GM21737 (cell line): Measurements from ENCODE around the gene PFDN6.
"Not testable (repeated sequence)": the region's sequence is repeated elsewhere in the genome, so short reads cannot be mapped to it uniquely, and the experiment has no call there.

Experiments
- ATAC-seq: cut with Tn5 transposase; IDR thresholded peaks from one replicate; pipeline ENCODE4 v1.9.1; 2021; ENCODE audit warnings: mild to moderate bottlenecking, moderate library complexity; ENCODE audit not compliant: unreplicated experiment

Gene PFDN6

GRCh38 chr6:33288921-33289783, at the start of gene PFDN6, which contains the start of gene WDR46:
PFDN6 (plus strand) TSS chr6:33289601; CDS start chr6:33289857, 256 bp downstream.
WDR46 (minus strand) TSS chr6:33289239; CDS start chr6:33289170, 69 bp downstream.
- ATAC-seq = peak; percentile 63

- no peak for ATAC-seq
These were observed 47.4 kb upstream of the PFDN6 start for GRCh38 chr6:33241968-33242367.

- no peak for ATAC-seq
These were observed 45.9 kb upstream of the PFDN6 start for GRCh38 chr6:33243476-33243875.

- ATAC-seq = peak; percentile 39
These were observed 41.3 kb upstream of the PFDN6 start for GRCh38 chr6:33247977-33248642.

- ATAC-seq = peak; percentile 2
These were observed 40.8 kb upstream of the PFDN6 start for GRCh38 chr6:33248643-33248931.

- ATAC-seq = peak; percentile 91
These were observed 40.3 kb upstream of the PFDN6 start for GRCh38 chr6:33248932-33249731.

GRCh38 chr6:33249732-33250630, 39.4 kb upstream of the PFDN6 start:
- no peak for ATAC-seq

- no peak for ATAC-seq
These were observed 38.7 kb upstream of the PFDN6 start for GRCh38 chr6:33250731-33251130.

GRCh38 chr6:33251395-33252012, 37.9 kb upstream of the PFDN6 start:
- ATAC-seq = no peak

- no peak for ATAC-seq
These were observed 36.6 kb upstream of the PFDN6 start for GRCh38 chr6:33252759-33253158.

- no peak for ATAC-seq
These were observed 34.8 kb upstream of the PFDN6 start for GRCh38 chr6:33254591-33254990.

- ATAC-seq = no peak
These were observed 30.4 kb upstream of the PFDN6 start for GRCh38 chr6:33259032-33259431.

- not testable (repeated sequence) for ATAC-seq
These were observed 26.9 kb upstream of the PFDN6 start for GRCh38 chr6:33262490-33262889.

- ATAC-seq = no peak
These were observed 25.4 kb upstream of the PFDN6 start for GRCh38 chr6:33264015-33264414.

GRCh38 chr6:33271117-33271467, 18.3 kb upstream of the PFDN6 start:
- no peak for ATAC-seq

- ATAC-seq = peak; percentile 63
These were observed 17.7 kb upstream of the PFDN6 start, which contains the start of the genes RPS18 and VPS52 for GRCh38 chr6:33271468-33272274. RPS18 (plus strand) TSS chr6:33272075; CDS start chr6:33272120, 45 bp downstream. VPS52 (minus strand) TSS chr6:33271876; CDS start chr6:33271675, 201 bp downstream.

GRCh38 chr6:33272275-33273128, 16.9 kb upstream of the PFDN6 start:
- no peak for ATAC-seq
